DMS114 treated with DMSO at 0.1 percent for 48 hours (cell line): Measurements from ENCODE around the gene CCDC27.
A peak's percentile ranks its signal among the peaks of the same experiment; 100 is the strongest.
"Not testable (repeated sequence)": the region's sequence is repeated elsewhere in the genome, so short reads cannot be mapped to it uniquely, and the experiment has no call there.

Experiments used
- DNase-seq: peaks from one replicate; lab custom pipeline; 2025; ENCODE audit not compliant: unreplicated experiment; lab: John Stamatoyannopoulos, UW

CCDC27 gene

DNA sequence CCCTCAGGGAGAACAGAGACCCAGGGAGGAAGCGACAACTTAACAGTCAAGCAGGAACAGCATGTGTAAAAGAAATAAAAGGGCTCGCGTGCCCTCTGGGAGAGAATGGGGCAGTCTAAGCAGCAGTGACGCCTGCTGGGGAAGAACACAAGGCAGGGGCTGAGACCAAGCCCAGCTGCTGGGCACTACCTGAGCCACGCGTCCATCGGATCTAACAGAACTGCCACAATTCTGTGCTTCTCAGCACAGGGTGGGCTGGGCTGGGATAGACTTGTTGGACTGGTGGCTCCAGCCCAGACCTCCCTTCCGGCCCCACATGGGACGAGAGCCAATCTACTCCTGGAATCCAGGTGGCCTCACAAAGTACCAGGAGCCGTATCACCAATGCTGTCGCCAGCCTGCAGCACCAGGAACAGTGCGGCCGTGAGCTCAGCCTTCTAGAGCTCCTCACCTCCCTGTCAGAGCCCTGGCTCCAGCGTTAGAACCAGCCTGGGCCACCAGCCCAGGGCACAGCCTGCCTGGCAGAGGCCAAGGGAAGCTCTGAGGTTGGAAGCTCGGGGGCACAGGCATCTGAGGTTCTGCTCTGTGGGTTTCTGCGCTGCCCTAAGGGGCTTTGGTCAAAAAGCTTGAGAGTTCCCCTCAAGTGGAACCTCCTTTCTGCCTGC, 36.6 kb downstream of the CCDC27 start:
- no peak for DNase-seq

DNA sequence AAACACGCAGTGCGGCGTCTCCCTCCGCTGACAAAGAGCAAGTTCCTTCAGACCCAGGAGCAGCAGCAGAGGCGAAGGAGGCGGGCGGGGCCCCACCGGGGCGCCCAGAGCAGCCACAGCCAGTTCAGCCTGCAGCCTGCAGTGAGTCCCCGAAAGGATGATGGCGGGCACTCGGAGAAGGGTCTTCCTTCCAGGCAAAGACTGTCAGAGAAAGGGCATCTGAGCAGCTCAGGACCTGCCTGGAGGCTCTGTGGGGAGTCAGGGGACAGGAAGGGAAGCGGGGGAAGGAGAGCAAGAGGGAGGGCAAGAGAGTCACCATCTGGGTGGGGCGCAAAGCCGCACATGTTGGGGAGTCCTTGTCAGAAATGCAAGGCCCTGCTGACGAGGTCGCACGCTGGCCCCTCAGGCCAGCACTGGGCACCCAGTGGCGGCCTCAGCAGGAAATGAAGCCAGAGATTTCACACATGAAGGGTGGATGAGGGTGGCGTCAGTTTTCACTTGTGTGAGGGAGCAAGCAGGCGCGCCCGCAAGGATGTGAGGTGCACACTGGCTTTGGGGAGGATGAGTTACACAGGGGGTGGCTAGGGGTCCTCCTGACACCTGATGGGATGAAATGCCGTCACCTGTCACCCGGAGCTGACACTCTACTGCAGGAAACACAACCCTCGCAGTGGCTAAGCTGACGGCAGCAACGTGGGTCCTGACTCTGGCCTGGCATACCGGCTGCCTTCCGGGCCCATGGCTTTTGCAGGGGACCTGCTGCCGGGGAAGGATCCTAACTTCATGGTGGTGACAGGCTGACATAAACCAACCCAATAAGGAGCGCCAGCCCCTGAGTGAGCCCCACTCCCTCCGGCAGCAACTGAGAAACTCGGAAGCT, 37.4 kb downstream of the CCDC27 start:
- DNase-seq = no peak

DNA sequence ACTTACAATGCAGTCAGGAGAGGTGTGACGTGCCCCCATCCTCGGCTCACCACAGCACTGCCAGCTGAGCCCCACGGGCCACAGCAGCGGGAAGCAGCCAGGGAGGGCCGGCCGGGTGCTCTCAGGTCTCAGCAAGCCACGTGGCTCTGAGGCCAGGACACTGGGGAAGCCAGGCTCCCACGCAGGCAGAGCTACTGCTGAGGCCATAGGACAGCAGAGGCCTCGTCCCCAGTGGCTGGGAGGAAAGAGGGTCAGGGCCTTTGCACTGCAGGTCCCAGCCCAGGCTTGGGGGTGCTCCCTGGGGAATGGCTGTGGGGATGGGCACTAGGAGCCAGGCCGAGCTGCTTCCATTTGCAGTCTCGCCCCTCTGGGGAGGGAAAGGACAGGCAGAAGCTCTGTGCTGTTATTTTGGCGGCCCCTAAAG, 38.3 kb downstream of the CCDC27 start:
- DNase-seq = no peak

DNA sequence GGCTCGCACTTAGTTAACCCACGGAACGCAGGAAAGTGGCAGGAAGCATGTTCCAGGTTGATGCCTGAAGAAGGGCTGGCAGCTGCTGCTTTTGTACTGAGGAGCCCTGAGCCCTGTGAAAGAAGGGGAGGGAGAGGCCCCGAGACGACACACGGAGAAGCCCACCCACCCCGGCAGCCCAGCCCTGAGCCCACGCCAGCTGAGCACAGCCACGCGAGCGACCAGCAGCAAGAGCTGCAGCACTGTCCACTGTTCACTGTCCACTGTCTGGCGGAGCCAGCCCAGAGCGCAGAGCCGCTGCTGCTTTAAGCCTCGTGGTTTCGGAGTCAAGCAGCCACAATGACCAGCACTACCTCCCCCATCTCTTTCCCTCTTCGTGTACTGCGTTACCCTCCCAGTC, 38.7 kb downstream of the CCDC27 start:
- no peak for DNase-seq

DNA sequence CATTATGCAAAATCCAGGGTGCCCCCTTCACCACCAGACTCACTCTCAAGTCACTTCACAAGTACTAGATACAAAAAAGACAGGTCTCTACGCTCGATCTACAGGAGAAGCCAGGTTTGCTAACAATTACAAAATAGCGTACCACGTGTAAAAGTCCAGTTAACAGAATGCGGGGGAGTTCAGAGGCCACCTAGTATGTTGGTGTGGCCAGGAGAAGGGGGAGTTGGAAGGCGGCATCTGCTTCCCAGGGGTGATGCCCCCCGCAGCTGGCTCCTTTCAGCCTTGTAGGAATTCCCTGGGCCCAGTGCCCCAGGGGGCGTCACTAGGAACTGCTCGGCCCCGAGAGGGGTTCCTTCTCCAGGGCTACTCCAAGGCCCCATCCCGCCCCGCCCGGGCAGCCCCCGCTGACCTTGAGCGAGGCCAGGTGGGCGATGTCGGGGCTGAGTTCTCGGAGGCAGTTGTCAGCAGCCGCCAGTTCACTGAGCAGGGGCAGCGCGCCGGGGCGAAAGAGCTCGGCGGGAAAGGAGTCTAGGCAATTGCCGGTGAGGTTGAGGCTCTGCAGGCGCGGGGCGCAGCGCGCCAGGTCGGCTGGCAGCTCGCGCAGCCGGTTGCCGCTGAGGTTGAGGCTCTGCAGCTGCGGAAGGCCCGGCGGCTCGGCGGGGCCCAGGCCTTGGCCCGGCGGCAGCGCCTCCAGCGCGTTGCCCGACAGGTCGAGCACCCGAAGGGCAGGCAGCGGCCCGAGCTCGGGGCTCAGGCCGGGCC, 43.4 kb downstream of the CCDC27 start:
- DNase-seq = no peak

DNA sequence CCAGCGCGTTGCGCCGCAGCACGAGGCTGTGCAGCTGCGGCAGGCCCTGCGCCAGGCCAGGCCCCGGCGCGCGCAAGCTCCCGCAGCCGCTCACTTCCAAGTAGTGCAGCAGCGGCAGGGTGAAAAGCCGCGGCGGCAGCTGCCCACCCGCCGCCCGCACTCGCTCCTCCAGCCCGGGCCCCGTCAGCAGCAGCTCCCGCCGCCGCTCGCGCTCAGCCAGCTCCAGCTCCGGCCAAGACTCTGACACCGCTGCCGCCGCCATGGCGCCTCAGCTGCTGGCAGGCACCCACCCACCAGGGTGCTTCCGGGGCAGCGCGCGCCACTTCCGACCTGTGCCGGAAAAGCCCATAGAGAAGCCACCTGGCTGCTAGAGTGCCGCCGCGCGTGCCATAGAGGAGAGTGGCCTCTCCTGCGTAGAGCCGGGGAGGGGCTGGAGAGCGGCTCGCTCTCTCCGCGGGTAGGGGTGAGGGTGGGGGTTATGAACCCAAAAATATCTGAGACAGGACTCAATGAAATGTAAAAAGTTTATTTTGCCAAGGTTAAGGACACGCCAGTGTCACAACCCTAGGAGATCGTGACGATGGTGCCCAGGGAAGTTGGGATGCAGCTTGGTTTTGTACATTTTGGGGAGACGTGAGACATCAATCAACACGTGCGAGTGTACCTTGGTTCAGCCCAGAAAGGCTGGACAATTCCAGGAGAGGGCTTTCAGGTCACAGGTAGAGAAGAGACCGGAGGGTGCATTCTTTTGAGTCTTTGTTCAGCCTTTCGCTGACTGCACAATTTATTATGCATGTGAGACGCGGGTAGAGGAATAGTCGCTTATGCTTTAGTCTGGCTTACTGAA, 44.2 kb downstream of the CCDC27 start, which contains the start of gene LRRC47:
Gene LRRC47, minus strand, starts transcription at position 284 of the 847 bp plus-strand sequence. Its CDS starts 22 bp downstream, at position 262.
- DNase-seq = peak; percentile 89

DNA sequence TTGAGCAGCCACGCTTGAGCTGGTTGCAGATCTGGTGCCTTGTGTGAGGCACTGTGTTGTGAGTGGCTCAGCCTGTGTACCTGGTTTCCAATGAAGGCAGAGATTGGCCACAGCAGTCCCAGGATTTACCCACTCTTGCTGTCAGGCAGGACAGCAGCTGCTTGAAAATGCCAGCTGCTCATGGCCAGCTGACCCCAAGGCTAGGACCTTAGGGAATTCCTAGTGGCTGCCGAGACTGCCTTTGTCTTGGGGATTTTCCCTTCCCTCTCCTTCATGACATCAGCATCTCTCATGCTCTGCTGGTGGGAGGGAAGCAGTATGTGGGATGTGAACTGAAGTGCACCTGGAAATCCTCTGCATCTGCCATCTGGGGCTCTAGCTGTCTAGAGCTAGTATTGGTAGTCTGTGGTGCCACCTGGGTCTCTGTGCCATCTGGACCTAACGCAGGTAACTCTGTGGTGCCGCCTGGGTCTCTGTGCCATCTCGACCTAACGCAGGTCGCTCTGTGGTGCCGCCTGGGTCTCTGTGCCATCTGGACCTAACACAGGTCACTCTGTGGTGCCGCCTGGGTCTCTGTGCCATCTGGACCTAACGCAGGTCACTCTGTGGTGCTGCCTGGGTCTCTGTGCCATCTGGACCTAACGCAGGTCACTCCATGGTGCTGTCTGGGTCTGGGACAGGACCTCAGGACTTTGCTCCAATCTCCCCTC, 47.9 kb downstream of the CCDC27 start:
- no peak for DNase-seq

DNA sequence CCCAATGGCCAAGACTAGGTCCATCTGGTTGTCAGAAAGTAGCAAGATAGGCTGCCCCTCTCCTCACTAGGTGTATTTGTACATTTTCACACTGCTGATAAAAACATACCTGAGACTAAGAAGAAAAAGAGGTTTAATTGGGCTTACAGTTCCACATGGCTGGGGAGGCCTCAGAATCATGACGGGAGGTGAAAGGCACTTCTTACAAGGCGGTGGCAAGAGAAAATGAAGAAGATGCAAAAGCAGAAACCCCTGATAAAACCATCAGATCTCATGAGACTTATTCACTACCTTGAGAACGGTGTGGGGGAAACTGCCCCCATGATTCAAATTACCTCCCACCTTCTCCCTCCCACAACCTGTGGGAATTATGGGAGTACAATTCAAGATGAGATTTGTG, 48.5 kb downstream of the CCDC27 start:
- DNase-seq = not testable (repeated sequence)

DNA sequence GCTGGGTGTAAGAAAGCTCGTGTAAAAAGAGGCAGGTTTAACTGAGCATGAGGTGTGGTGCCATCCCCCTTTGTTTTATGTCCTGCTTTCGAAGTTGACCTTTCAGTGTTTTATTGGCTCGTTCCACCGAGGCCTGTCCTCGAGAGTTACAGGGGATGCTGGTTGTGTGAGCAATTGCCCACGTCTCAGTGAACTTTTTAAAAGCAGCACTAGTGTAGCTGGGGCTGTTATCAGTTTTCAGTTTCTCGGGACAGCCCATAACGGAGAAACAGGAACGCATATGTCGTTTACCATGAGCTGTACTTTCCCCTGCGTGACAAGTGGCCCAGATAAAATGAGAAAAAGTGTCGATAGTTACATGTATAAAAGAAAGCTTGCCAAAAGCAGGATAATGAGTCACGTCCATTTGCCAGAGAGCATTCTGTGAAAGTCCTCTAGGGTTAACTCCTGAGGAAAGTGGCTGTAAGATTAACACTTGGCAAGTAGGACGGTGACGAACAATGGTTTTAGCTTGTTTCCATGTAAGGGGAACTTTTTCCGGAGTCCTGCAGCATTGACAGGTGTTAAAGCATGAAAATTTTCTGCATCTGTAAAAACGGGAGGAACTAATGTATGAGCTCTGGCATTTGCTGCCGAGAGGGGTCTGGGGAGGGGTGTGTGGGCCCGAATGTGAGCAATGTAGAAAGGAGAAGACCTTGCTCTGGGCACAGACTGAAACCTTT, 51.8 kb downstream of the CCDC27 start:
- DNase-seq = no peak

DNA sequence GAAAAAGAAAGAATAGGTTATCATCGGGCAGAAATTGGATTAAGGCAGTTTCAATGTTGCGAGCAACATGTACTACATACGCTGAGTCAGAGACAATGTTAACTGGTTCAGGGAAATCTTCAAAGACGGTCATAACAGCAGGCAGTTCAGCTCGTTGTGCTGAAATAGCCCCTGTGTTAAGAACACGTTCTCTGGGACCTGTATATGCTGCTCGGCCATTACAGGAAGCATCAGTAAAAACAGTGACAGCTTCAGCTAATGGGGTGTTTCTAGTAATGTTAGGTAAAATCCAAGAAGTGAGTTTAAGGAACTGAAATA, 52.3 kb downstream of the CCDC27 start:
- not testable (repeated sequence) for DNase-seq

DNA sequence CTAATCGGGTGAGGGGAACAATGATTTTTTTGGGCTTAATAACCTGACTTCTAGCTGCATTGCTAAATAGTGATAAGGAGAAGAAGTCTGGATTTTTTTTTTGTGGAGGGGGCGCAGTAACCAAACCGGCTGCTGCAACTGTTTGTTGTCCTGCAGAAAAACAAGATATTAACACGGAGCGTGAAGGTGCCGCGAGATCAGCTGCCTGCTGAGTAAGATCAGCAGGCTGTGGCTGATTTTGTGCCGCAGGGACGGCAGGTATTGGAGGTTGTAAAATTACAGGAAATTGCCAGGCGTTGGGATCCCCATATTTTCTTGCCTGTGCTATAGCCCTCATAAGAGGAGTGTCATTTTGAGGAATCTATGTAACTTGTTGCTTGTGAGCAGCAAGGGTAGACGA, 52.8 kb downstream of the CCDC27 start:
- DNase-seq = no peak

DNA sequence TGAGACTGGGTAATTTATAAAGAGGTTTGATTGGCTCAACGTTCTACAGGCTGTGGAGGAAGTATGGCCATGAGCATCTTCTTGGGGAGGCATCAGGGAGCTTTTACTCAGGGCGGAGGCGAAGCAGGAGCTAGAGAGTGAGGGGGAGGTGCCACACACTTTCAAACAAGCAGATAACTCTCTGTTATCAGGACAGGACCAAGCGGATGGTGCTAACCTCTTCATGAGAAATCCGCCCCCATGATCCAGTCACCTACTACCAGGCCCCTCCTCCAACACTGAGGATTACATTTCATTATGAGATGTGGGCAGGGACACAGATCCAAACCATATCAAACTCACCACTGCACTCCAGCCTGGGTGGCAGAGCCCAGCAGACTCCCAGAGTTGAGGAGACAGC, 55.5 kb downstream of the CCDC27 start:
- DNase-seq = no peak

DNA sequence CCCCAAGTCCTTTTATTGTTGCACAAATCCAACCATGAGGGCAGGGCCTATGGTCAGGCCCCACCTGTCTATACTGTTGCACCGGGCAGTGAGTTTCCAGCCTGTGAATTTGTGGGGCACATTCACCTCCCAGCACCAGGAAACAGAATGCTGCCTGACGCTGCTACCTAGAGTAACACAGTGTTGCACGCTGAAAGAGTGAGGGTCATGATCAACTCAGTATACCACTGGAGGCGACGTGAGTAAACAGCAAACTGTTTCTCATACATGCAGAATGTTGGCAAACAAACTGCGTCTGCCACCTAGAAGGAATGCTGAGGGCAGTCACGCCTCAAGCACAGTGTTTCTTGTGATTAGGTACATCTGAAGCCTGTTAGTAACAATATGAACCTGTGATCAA, 57.4 kb downstream of the CCDC27 start:
- DNase-seq = no peak

DNA sequence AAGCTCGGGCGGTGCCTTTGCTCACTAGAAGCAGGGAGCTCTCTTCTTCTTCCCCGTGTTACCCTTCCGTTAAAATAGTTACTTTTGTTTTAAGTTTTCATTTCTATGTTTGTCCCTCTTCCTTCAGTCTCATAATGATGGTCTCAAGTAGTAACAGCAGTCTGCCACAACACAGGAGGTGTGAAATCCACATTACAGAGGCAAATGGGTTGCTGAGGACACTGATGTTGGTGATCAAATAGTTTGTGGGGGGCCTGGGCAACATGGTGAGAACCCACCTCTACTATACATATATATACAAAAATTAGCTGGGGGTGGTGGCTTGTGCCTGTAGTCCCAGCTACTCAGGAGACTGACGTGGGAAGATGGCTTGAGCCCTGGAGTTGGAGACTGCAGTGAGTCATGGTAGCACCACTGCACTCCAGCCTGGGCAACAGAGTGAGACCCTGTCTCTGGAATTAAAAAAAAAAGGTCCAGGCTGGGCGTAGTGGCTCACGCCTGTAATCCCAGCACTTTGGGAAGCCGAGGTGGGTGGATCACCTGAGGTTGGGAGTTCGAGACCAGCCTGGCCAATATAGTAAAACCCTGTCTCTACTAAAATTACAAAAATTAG, 58.0 kb downstream of the CCDC27 start:
- DNase-seq = not testable (repeated sequence)

DNA sequence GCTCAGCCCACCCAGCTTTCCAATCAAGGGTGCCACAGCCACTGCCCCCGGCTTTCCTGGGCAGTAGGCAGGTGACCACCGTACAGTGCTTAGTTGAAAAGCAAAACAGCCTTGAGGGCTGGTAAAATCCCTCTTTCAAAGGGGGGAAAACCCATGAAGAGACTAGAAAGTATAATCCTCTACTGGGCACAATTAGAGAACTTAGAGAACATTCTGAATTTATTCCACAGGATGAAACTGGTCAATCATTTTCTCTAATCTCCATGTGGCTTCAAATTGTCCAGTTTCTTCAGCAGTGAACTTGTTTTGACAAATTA, 59.3 kb downstream of the CCDC27 start:
- no peak for DNase-seq

DNA sequence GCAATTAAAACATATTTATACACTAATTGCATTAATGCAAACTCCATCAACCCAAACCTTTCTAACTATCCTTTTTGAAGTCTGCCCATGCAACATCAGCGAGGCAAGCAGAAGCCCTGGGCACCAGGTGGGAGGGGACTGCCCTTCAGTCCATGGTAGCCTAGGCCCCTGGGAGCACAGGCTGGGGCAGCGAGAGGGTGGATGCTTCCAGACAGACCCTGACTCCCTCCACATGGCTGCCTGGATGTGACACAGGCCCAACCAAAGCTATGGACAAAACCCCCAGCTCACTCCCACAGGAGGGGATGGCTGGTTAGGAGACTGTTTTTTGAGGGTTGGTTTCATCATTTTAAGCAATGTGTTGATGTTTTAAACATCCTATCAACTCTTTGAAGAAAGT, 61.8 kb downstream of the CCDC27 start:
- no peak for DNase-seq

DNA sequence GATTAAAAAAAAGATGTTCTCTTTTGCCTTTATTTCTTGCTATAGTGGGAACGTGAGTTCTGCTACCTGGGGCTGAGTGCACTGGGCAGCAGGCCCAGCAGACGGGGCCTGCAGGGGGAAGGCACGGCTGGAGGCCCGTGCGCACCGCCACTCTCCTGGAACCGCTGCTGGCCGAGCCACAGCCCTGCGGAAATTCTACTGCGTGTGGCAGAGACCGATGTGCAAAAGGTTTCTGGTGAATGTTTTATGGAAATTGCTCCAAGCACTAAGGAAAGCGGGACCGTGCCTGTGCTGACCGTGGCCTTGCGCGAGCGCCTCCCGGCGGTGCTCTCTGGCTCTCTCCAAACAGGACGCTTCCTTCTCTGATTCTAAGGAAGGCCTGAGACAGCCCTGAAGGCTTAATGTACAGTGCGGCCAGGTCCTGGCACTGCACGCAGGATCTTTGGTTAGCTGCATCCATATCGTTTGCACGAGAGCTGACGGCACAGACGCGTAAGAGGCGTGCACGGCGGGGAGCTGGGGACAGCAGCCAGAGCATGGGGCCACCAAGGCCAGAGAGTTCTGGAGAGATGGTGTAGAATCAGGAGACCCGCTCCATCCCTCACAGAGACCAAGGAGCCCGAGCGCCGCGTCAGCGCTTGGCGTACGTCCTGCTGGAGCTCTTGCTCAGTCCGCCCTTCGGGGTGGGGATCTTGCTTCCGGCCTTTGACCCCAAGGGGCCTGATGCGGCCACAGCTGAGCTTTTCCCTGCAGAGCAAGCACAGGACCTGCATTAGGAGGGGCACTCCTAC, 62.7 kb downstream of the CCDC27 start:
- no peak for DNase-seq

DNA sequence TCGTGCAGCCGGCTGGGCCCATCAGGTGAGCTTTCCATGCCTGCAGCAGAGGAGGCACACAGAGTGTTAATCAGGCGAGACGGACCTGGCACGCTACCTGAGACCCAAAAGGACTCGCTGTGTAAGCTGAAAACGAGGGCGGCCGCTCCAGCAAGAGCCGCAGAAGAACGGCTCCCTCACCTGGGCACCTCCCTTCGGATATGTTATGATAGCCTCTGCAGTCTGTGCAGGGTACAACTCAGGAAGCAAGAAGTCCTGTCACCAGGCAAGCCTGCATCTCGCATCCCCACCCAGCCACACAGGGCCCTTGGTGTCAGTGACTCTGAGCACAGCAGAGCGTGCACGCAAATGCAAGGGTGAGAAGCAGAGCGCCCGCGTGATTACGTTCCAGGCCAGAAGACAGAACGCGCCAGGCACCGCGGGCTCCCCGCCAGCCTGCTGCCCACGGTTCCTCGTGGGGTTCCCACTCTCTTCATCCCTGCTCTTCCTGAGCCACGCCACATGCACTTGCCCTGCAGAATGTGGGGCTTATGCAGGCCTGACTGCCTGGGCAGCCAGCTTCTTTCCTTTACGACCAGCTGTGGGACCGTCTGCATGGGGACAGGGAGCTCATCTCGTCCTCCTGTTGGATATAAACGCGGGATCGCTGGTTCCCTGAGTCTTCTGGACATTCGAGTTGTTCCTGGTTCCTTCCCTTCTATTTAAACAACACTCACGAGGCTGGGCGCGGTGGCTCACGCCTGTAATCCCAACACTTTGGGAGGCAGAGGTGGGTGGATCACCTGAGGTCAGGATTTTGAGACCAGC, 64.3 kb downstream of the CCDC27 start:
- no peak for DNase-seq
